Kidney (tissue), 14 donors: Measurements from ENCODE around the gene AFF3. TPM values are rescaled to one million over a fixed set of nuclear protein-coding genes. Genes with fewer than 3 reads are reported as not detected.

Experiments used
- DNase-seq, 5 donors: peaks; one replicate each; pipeline ENCODE4 v3.0.0-alpha.2; 2013 to 2020
- FAIRE-seq: peaks from 2 replicates; lab custom pipeline; 2012; peaks lifted over from hg19 to GRCh38; lab: Jason Lieb, UNC
- H3K27ac ChIP-seq, 2 donors: one replicate each; pipeline ENCODE4 v1.7.0; 2013; ENCODE audit warnings: low read depth in 2 of 2, low read length in 2 of 2, inconsistent platforms in 1 of 2
- H3K27me3 ChIP-seq: one replicate; pipeline ENCODE4 v1.7.1; 2013; ENCODE audit warnings: low read length, inconsistent platforms; ENCODE audit not compliant: control insufficient read depth, insufficient read depth
- H3K36me3 ChIP-seq, 3 donors: one replicate each; pipeline versions ENCODE4 v1.7.0 to v1.7.1; 2013; ENCODE audit warnings: low read length in 3 of 3, control low read depth in 1 of 3, inconsistent platforms in 1 of 3; ENCODE audit not compliant: insufficient read depth in 3 of 3, control insufficient read depth in 2 of 3
- H3K4me1 ChIP-seq, 3 donors: one replicate each; pipeline versions ENCODE4 v1.7.0 to v1.7.1; 2013; ENCODE audit warnings: low read length in 3 of 3, inconsistent platforms in 1 of 3, low read depth in 1 of 3; ENCODE audit not compliant: control insufficient read depth in 2 of 3, insufficient read depth in 2 of 3
- H3K4me3 ChIP-seq, 3 donors: one replicate each; pipeline versions ENCODE4 v1.7.0 to v1.8.1; 2013; ENCODE audit warnings: low read length in 3 of 3, control low read depth in 1 of 3, inconsistent platforms in 1 of 3
- H3K9ac ChIP-seq, 3 donors: one replicate each; pipeline versions ENCODE4 v1.7.0 to v1.7.1; 2013; ENCODE audit warnings: low read length in 3 of 3, control low read depth in 1 of 3, inconsistent platforms in 1 of 3
- H3K9me3 ChIP-seq, 3 donors: one replicate each; pipeline versions ENCODE4 v1.7.0 to v1.7.1; 2013; ENCODE audit warnings: low read length in 3 of 3, control low read depth in 1 of 3, inconsistent platforms in 1 of 3; ENCODE audit not compliant: control insufficient read depth in 2 of 3, insufficient read depth in 1 of 3
- CTCF ChIP-seq: IDR thresholded peaks from 3 replicates; pipeline ENCODE4 v1.5.1; 2012; ENCODE audit warnings: mild to moderate bottlenecking, moderate library complexity, borderline replicate concordance; ENCODE audit not compliant: insufficient read depth; ENCODE audit errors: extremely low read depth
- intact Hi-C: fragments of 100-400 bp; cut with DNase I; formaldehyde crosslinking; loops from one replicate; pipeline ENCODE4 v1.11.1; 2022
- polyA plus RNA-seq: library from polyadenylated mRNA; stranded (reverse); fragments of 350-450 nt; fragmentation: Illumina TruSeq; extraction: RNeasy Lipid Tissue Mini Kit (QIAGEN cat#74804); gene quantifications from one replicate; pipeline ENCODE4 v1.2.3, GENCODE V29; 2014; ENCODE audit warnings: low read depth, low replicate concordance; ENCODE audit not compliant: insufficient read depth
- total RNA-seq: library from RNA; stranded (reverse); fragmentation: NEBNext Ultra II Directional; extraction: Animal tissue kit (Norgen Biotek cat#: 25700); gene quantifications from one replicate; pipeline ENCODE4 v1.2.1, GENCODE V29; 2021
- donor health status: control.
- donor health status: control.
- donor health status: control.
- donor health status: control.
- donor health status: control.
- donor health status: DM: yes; HTN: yes; CAD: no.
- donor health status: Normal renal cell carcinoma (clear cell type).

The AFF3 gene
- total and polyA plus RNA-seq, 2 donors from 2014 or later = 0.65 to 11.0 TPM

GRCh38 chr2:99944019-99944418 is 198.4 kb downstream of the AFF3 start:
- Histone ChIP-seq H3K27me3 (no peaks in the 10 kb centered on the region), H3K4me3 (no peak overlapping the region), H3K36me3 (no peaks in the 10 kb centered on the region), H3K27ac (no peak overlapping the region), H3K4me1 (no peaks in the 10 kb centered on the region), H3K9ac (no peak overlapping the region), H3K9me3 (no peaks in the 10 kb centered on the region)
- no peak for FAIRE-seq
- intact Hi-C loops = no loop called here
- TF ChIP-seq CTCF = no peak
- DNase-seq = no peak

GRCh38 chr2:99942561-99943347 is 199.6 kb downstream of the AFF3 start:
- Histone ChIP-seq H3K9ac (no peak overlapping the region), H3K9me3 (no peaks in the 10 kb centered on the region), H3K27ac (no peak overlapping the region), H3K27me3 (no peaks in the 10 kb centered on the region), H3K36me3 (no peaks in the 10 kb centered on the region), H3K4me3 (no peak overlapping the region), H3K4me1 (no peaks in the 10 kb centered on the region)
- DNase-seq (no peak), FAIRE-seq (no peak)
- intact Hi-C loops = no loop called here
- TF ChIP-seq CTCF = no peak

GRCh38 chr2:99940963-99941362 is 201.4 kb downstream of the AFF3 start:
- Histone ChIP-seq H3K27me3 (no peaks in the 10 kb centered on the region), H3K27ac (no peak overlapping the region), H3K4me3 (no peak overlapping the region), H3K4me1 (no peaks in the 10 kb centered on the region), H3K9me3 (no peaks in the 10 kb centered on the region), H3K9ac (no peak overlapping the region), H3K36me3 (no peaks in the 10 kb centered on the region)
- FAIRE-seq (no peak), DNase-seq (peak in 3 of 5 donors; percentile 17 to 43 (median 37))
- intact Hi-C loops = no loop called here
- TF ChIP-seq CTCF = no peak
